ENCODE data around the gene DNER. TPM values are rescaled to one million over a fixed set of nuclear protein-coding genes. Genes with fewer than 3 reads are reported as not detected.
"Not testable (repeated sequence)": the region's sequence is repeated elsewhere in the genome, so short reads cannot be mapped to it uniquely, and the experiment has no call there.

DNER gene
- total and polyA plus RNA-seq, 2 of the 13 experiments (the other 11 are each of a cell fraction or from before 2014, with no cell fraction given) = not detected

DNA sequence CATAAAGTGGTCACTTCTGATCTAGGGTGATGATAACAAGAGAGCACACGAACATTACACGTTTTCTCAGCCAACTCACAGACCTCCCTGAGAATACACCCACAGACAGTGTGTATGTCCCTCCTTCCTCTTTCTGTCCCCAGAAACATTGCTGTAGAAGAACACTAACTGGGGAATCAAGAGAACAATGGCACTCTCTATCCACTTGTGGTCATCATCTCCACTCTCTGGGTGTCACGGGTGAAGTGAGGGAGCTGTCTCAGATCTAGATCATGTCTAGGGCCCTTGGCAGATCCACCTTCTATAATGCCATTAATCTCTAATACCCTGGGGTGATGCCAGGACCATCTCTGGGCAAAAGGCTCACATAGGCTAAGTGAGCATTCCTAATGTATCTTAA, 97.9 kb downstream of the DNER start (continued):
- no peak for TF ChIP-seq NR2F6 (IDR thresholded peaks at IDR 0.05)
- no peak for TF ChIP-seq NR2F6 (CRISPR knock-in tag; IDR thresholded peaks at IDR 0.05)
- TF ChIP-seq KDM6A (CRISPR knock-in tag; IDR thresholded peaks at IDR 0.05; ENCODE audit: low read depth) = no peak
- TF ChIP-seq HOMEZ (CRISPR knock-in tag; IDR thresholded peaks at IDR 0.05; ENCODE audit: low read depth) = no peak
- TF ChIP-seq RFX3 (CRISPR knock-in tag; IDR thresholded peaks at IDR 0.05) = no peak
- no peak for TF ChIP-seq ZNF530 (CRISPR knock-in tag; IDR thresholded peaks at IDR 0.05; ENCODE audit: low read depth)
- TF ChIP-seq SMAD3 (CRISPR knock-in tag; IDR thresholded peaks at IDR 0.05) = no peak
- TF ChIP-seq NFE2L2 (IDR thresholded peaks at IDR 0.05; ENCODE audit: low read length) = no peak

- H3K9ac ChIP-seq (ENCODE audit: insufficient read depth, low read depth, low read length); H3K4me2 ChIP-seq (ENCODE audit: low read depth, low read length); H3K4me3 ChIP-seq (replicated peaks in 1 of 3; ENCODE audit: insufficient read depth in 1 of 3, low read depth in 2 of 3, low read length in 3 of 3); H3K4me1 ChIP-seq (ENCODE audit: insufficient read depth, low read length); H3K79me2 ChIP-seq (ENCODE audit: insufficient read depth, low read length); in situ Hi-C loops (cut with HindIII; ENCODE audit: extremely low pct_ligation_motif_present, low pct_unique_long_range_greater_than_20kb); H4K20me1 ChIP-seq (ENCODE audit: insufficient read depth, low read length); DNase-seq (ENCODE audit: low spot score); H3K27me3 ChIP-seq (ENCODE audit: control insufficient read depth in 1 of 2, insufficient read depth in 2 of 2, low read length in 2 of 2); FAIRE-seq; CTCF ChIA-PET (ENCODE audit: low intra/inter-chr PET ratio, low total read pairs); BruUV-seq (replicated peaks); H3K36me3 ChIP-seq (replicated peaks in 1 of 2; ENCODE audit: control insufficient read depth in 1 of 2, insufficient read depth in 2 of 2, low read length in 2 of 2); ATAC-seq; POLR2A ChIA-PET; H3K9me3 ChIP-seq (ENCODE audit: low read length); intact Hi-C loops (cut with micrococcal nuclease; ENCODE audit: unreplicated experiment); H2AFZ ChIP-seq (ENCODE audit: low read length); H3K27ac ChIP-seq (ENCODE audit: extremely low read length, insufficient read depth, low read length): not testable (repeated sequence)
- WGBS (ENCODE audit: low lambda C conversion rate) = 13% methylated on average over 4 of the region's 4 CpGs
Observed at GRCh38 chr2:229614021-229614420, 100.3 kb downstream of the DNER start.

All from HepG2 (cell line).